H1 (cell line): ENCODE data around the gene GNA12. TPM values are rescaled to one million over a fixed set of nuclear protein-coding genes. Genes with fewer than 3 reads are reported as not detected.
A peak's percentile ranks its signal among the peaks of the same experiment; 100 is the strongest.

Experiments
- CTCF ChIA-PET: fragments of 300-600 bp; sonication (Branson Sonifier 250); formaldehyde crosslinking; loops from one replicate; lab custom pipeline; 2021; ENCODE audit not compliant: partially characterized antibody; lab: Charles Lee
- POLR2A ChIA-PET: fragments of 300-600 bp; sonication (Branson Sonifier 250); formaldehyde crosslinking; loops from one replicate; lab custom pipeline; 2021; ENCODE audit warnings: inconsistent platforms; ENCODE audit not compliant: partially characterized antibody; lab: Charles Lee
- DNase-seq, 2 experiments: peaks; one replicate each; pipeline versions ENCODE4 v3.0.0 to v3.0.0-alpha.2; 2010 to 2022; ENCODE audit warnings: low spot score in 2 of 2, low read depth in 1 of 2, mixed read lengths in 1 of 2
- FAIRE-seq: peaks from 2 replicates; lab custom pipeline; 2011; peaks lifted over from hg19 to GRCh38; lab: Jason Lieb, UNC
- H2AFZ ChIP-seq: 2 replicates; pipeline ENCODE4 v1.8.1; 2012; ENCODE audit warnings: low read length, inconsistent platforms
- H2AK5ac ChIP-seq: 2 replicates; pipeline ENCODE4 v1.6.1; 2013; ENCODE audit warnings: low read depth, low read length
- H2BK120ac ChIP-seq: replicated peaks from 2 replicates; pipeline ENCODE3; 2013; ENCODE audit warnings: low read depth, low read length, inconsistent platforms
- H2BK12ac ChIP-seq: 2 replicates; pipeline ENCODE4 v1.6.1; 2013; ENCODE audit warnings: low read depth, low read length
- H2BK15ac ChIP-seq: 2 replicates; pipeline ENCODE4 v1.6.1; 2013; ENCODE audit warnings: low read length
- H2BK20ac ChIP-seq: 2 replicates; pipeline ENCODE4 v1.6.1; 2013; ENCODE audit warnings: low read length
- H2BK5ac ChIP-seq: 2 replicates; pipeline ENCODE4 v1.6.1; 2013; ENCODE audit warnings: low read depth, low read length
- H3K14ac ChIP-seq: 2 replicates; pipeline ENCODE4 v1.6.1; 2013; ENCODE audit warnings: inconsistent platforms; ENCODE audit not compliant: insufficient read length
- H3K18ac ChIP-seq: 2 replicates; pipeline ENCODE4 v1.6.1; 2013; ENCODE audit warnings: low read length; ENCODE audit errors: extremely low read depth
- H3K23ac ChIP-seq: 2 replicates; pipeline ENCODE4 v1.6.1; 2013; ENCODE audit warnings: inconsistent platforms; ENCODE audit not compliant: insufficient read length
- H3K23me2 ChIP-seq: 2 replicates; pipeline ENCODE4 v1.6.1; 2013; ENCODE audit warnings: low read depth, low read length
- H3K27ac ChIP-seq: 2 replicates; pipeline ENCODE4 v1.6.1; 2011; ENCODE audit warnings: low read depth, low read length, inconsistent platforms
- H3K27me3 ChIP-seq, 4 experiments: replicated peaks in 1 of 4; 1 replicate in 1 of 4; 2 replicates in 3 of 4; pipeline versions ENCODE4 v1.6.1 to v1.8.1; 2011 to 2013; ENCODE audit warnings: low read length in 3 of 4, mild to moderate bottlenecking in 3 of 4, inconsistent platforms in 2 of 4, mixed read lengths in 2 of 4, moderate library complexity in 1 of 4; ENCODE audit not compliant: control insufficient read depth in 3 of 4, insufficient read depth in 3 of 4; ENCODE audit errors: extremely low read depth in 1 of 4
- H3K36me3 ChIP-seq, 4 experiments: 2 replicates each; pipeline versions ENCODE4 v1.6.1 to v1.8.1; 2011 to 2013; ENCODE audit warnings: mild to moderate bottlenecking in 4 of 4, low read length in 3 of 4, moderate library complexity in 2 of 4, control low read depth in 1 of 4, inconsistent platforms in 1 of 4; ENCODE audit not compliant: insufficient read depth in 4 of 4, control insufficient read depth in 2 of 4
- H3K4ac ChIP-seq: replicated peaks from 2 replicates; pipeline ENCODE3; 2013; ENCODE audit warnings: low read length, low read depth, mixed read lengths, inconsistent platforms; ENCODE audit not compliant: insufficient read length
- H3K4me1 ChIP-seq, 4 experiments: replicated peaks in 1 of 4; 1 replicate in 1 of 4; 2 replicates in 3 of 4; pipeline versions ENCODE4 v1.6.1 to v1.8.1; 2011 to 2013; ENCODE audit warnings: low read length in 3 of 4, inconsistent platforms in 2 of 4, mixed read lengths in 1 of 4; ENCODE audit not compliant: insufficient read depth in 4 of 4, control insufficient read depth in 3 of 4
- H3K4me2 ChIP-seq, 2 experiments: 2 replicates each; pipeline versions ENCODE4 v1.6.1 to v1.8.1; 2011 to 2013; ENCODE audit warnings: low read depth in 2 of 2, low read length in 2 of 2, control low read depth in 1 of 2, inconsistent platforms in 1 of 2, mild to moderate bottlenecking in 1 of 2; ENCODE audit not compliant: insufficient read depth in 1 of 2
- H3K4me3 ChIP-seq, 4 experiments: fragments of 200-600, 300-600 bp in 1 of 4; sonication (generic), shearing (Covaris generic), sonication (Bioruptor Twin) in 1 of 4; 2 replicates each; pipeline versions ENCODE4 v1.5.1 to v1.8.1; 2011 to 2016; ENCODE audit warnings: low read length in 4 of 4, low read depth in 3 of 4, control low read depth in 2 of 4, inconsistent platforms in 2 of 4, mild to moderate bottlenecking in 2 of 4, mixed read lengths in 1 of 4, moderate library complexity in 1 of 4; ENCODE audit not compliant: insufficient read depth in 2 of 4; ENCODE audit errors: extremely low read depth in 1 of 4
- H3K56ac ChIP-seq: replicated peaks from 2 replicates; pipeline ENCODE3; 2013; ENCODE audit warnings: low read depth, mild to moderate bottlenecking, mixed read lengths, low read length, inconsistent platforms; ENCODE audit not compliant: insufficient read length
- H3K79me1 ChIP-seq: 2 replicates; pipeline ENCODE4 v1.6.1; 2013; ENCODE audit warnings: low read depth, low read length, control low read depth
- H3K79me2 ChIP-seq, 2 experiments: 2 replicates each; pipeline versions ENCODE4 v1.6.1 to v1.8.1; 2012 to 2013; ENCODE audit warnings: low read length in 2 of 2, mild to moderate bottlenecking in 2 of 2, inconsistent platforms in 1 of 2; ENCODE audit not compliant: insufficient read depth in 2 of 2, control insufficient read depth in 1 of 2
- H3K9ac ChIP-seq, 4 experiments: replicated peaks in 1 of 4; 1 replicate in 1 of 4; 2 replicates in 3 of 4; pipeline versions ENCODE4 v1.6.1 to v1.8.1; 2011 to 2013; ENCODE audit warnings: low read depth in 3 of 4, low read length in 3 of 4, control low read depth in 2 of 4, mild to moderate bottlenecking in 2 of 4, moderate library complexity in 2 of 4, inconsistent platforms in 1 of 4; ENCODE audit errors: extremely low read depth in 1 of 4
- H3K9me3 ChIP-seq, 2 experiments: 2 replicates each; pipeline versions ENCODE4 v1.6.1 to v1.8.1; 2012 to 2013; ENCODE audit warnings: mild to moderate bottlenecking in 2 of 2, moderate library complexity in 2 of 2, control low read depth in 1 of 2, inconsistent platforms in 1 of 2, low read depth in 1 of 2, low read length in 1 of 2, mixed read lengths in 1 of 2; ENCODE audit not compliant: insufficient read depth in 2 of 2
- H4K20me1 ChIP-seq, 2 experiments: replicated peaks in 1 of 2; 2 replicates each; pipeline versions ENCODE3 to v1.8.1; 2011 to 2013; ENCODE audit warnings: inconsistent platforms in 2 of 2, low read length in 2 of 2, mild to moderate bottlenecking in 1 of 2; ENCODE audit not compliant: insufficient read depth in 2 of 2, control insufficient read depth in 1 of 2
- H4K5ac ChIP-seq: 2 replicates; pipeline ENCODE4 v1.6.1; 2013; ENCODE audit warnings: low read length, low read depth, mixed read lengths, inconsistent platforms; ENCODE audit not compliant: insufficient read length
- H4K8ac ChIP-seq: 2 replicates; pipeline ENCODE4 v1.8.0; 2013; ENCODE audit warnings: mild to moderate bottlenecking, moderate library complexity, low read length, inconsistent platforms; ENCODE audit not compliant: insufficient read depth; ENCODE audit errors: extremely low read depth
- H4K91ac ChIP-seq: replicated peaks from 2 replicates; pipeline ENCODE3; 2013; ENCODE audit warnings: low read length, mixed read lengths, inconsistent platforms; ENCODE audit not compliant: insufficient read length
- FOSL1 ChIP-seq: IDR thresholded peaks from 2 replicates; pipeline ENCODE4 v1.6.1; 2011; ENCODE audit warnings: mild to moderate bottlenecking, low read depth, low read length, moderate library complexity; ENCODE audit not compliant: insufficient read depth
- POLR2A ChIP-seq, 2 experiments: IDR thresholded peaks; 1 replicate in 1 of 2; 2 replicates in 1 of 2; pipeline ENCODE4 v1.6.1; 2011; ENCODE audit warnings: low read depth in 2 of 2, low read length in 2 of 2, mild to moderate bottlenecking in 2 of 2; ENCODE audit errors: control extremely low read depth in 1 of 2
- TBP ChIP-seq: IDR thresholded peaks from 2 replicates; pipeline ENCODE4 v1.6.1; 2011; ENCODE audit warnings: low read depth, low read length, improper control_type of control experiment
- WGBS, 2 experiments: shearing (Covaris generic) in 1 of 2; methylation state at CpG; one replicate each; pipeline versions ENCODE4 v1.1.6 to v1.1.7; 2013 to 2015; ENCODE audit warnings: low lambda C conversion rate in 2 of 2, mixed read lengths in 2 of 2, inconsistent platforms in 1 of 2, low coverage in 1 of 2, missing lambda C conversion rate in 1 of 2; ENCODE audit not compliant: insufficient replicate concordance in 2 of 2, insufficient coverage in 1 of 2, insufficient read length in 1 of 2; ENCODE audit errors: extremely low coverage in 1 of 2, missing lambda C conversion rate in 1 of 2; 5-methylcytosine and 5-hydroxymethylcytosine counted together
- polyA plus RNA-seq, 7 experiments: library from polyadenylated mRNA; depleted of rRNA in 3 of 7; stranded (reverse) in 5 of 7; unstranded in 2 of 7; fragments of >200 nt in 5 of 7; fragments of 200-250 nt in 2 of 7; gene quantifications; 1 replicate in 5 of 7; 2 replicates in 1 of 7; 4 replicates in 1 of 7; pipeline versions ENCODE4 v1.2.1 to v1.2.3, GENCODE V29; 2011 to 2013; ENCODE audit warnings: missing spikeins in 2 of 7, mixed read lengths in 2 of 7
- total RNA-seq: library from RNA; stranded (reverse); fragmentation: NEBNext Ultra II Directional; extraction: Animal tissue kit (Norgen Biotek cat#: 25700); gene quantifications from 2 replicates; pipeline ENCODE4 v1.2.1, GENCODE V29; 2021
- TF ChIP-seq, protein P1 (sequence below): IDR thresholded peaks from 2 replicates; pipeline ENCODE4 v1.6.1; 2012; ENCODE audit warnings: low read length, inconsistent platforms

GNA12 gene
- total and polyA plus RNA-seq, 2 of the 8 experiments (the other 6 are each of a cell fraction or from before 2014, with no cell fraction given) = 96.5 to 109 TPM

GRCh38 chr7:2863461-2864066 lies 19.5 kb upstream of the GNA12 start:
- Histone ChIP-seq H3K23me2 (no peaks in the 10 kb centered on the region; the same call in 1 of the 2 replicates), H2BK120ac (no peak overlapping the region), H2BK15ac (peak overlapping the region; percentile 61; the same call in 1 of the 2 replicates), H3K36me3 (no peaks in the 10 kb centered on the region), H4K20me1 (no peaks in the 10 kb centered on the region), H3K27me3 (no peaks in the 10 kb centered on the region; a peak in 1 of 7 replicates), H4K5ac (no peak overlapping the region), H3K56ac (no peak overlapping the region), H3K79me1 (no peaks in the 10 kb centered on the region), H4K8ac (no peak overlapping the region), H3K23ac (no peak overlapping the region), H3K18ac (peak overlapping the region; percentile 78; the same call in 1 of the 2 replicates), H2AFZ (peak overlapping the region; percentile 83), H2BK12ac (peak overlapping the region; percentile 96; the same call in 1 of the 2 replicates), H3K9ac (no peak overlapping the region), H2AK5ac (no peak overlapping the region), H3K79me2 (no peaks in the 10 kb centered on the region), H3K9me3 (no peaks in the 10 kb centered on the region), H2BK5ac (peak overlapping the region; percentile 85), H3K4me2 (no peak overlapping the region), H3K4me1 (peaks cover 0 to 9% (median 3%) of the 10 kb centered on the region in 4 experiments; a peak in 5 of 7 replicates), H3K27ac (0 out of 2 replicates have a peak overlapping the region, but pooled peaks have one; percentile 2), H4K91ac (peak overlapping the region; percentile 56), H2BK20ac (peak overlapping the region; percentile 90; the same call in 1 of the 2 replicates), H3K4ac (peak overlapping the region; percentile 28), H3K4me3 (no peak overlapping the region), H3K14ac (no peak overlapping the region)
- TF ChIP-seq, protein P1, sequence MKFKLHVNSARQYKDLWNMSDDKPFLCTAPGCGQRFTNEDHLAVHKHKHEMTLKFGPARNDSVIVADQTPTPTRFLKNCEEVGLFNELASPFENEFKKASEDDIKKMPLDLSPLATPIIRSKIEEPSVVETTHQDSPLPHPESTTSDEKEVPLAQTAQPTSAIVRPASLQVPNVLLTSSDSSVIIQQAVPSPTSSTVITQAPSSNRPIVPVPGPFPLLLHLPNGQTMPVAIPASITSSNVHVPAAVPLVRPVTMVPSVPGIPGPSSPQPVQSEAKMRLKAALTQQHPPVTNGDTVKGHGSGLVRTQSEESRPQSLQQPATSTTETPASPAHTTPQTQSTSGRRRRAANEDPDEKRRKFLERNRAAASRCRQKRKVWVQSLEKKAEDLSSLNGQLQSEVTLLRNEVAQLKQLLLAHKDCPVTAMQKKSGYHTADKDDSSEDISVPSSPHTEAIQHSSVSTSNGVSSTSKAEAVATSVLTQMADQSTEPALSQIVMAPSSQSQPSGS = no peak
- TF ChIP-seq POLR2A (IDR thresholded peaks at IDR 0.05; ENCODE audit: control extremely low read depth in 1 of 2, low read depth in 2 of 2, low read length in 2 of 2) (no peak), TBP (no peak), FOSL1 (no peak)
- no peak for DNase-seq
- ChIA-PET POLR2A (interaction anchor here (2.7 kb wide), 1 partner anchor 11 kb away, joined by 18 read pairs; no protein-coding TSS in a partner anchor), CTCF (interaction anchor here (0.9 to 3.9 kb wide), 12 partner anchors 11 to 809 kb away, joined by 3 to 34 read pairs (median 8); no protein-coding TSS in a partner anchor)
- WGBS, 2 experiments = 88% methylated on average over 18 of the region's 18 CpGs; no CpG with 5 or more reads in 1 of the 2 experiments
- FAIRE-seq = no peak
